Measurements from ENCODE around the gene AURKA. TPM values are rescaled to one million over a fixed set of nuclear protein-coding genes. Genes with fewer than 3 reads are reported as not detected.

The AURKA gene
- total and polyA plus RNA-seq, 8 donors: 0.45 to 27.7 (median 6.9) TPM

DNA sequence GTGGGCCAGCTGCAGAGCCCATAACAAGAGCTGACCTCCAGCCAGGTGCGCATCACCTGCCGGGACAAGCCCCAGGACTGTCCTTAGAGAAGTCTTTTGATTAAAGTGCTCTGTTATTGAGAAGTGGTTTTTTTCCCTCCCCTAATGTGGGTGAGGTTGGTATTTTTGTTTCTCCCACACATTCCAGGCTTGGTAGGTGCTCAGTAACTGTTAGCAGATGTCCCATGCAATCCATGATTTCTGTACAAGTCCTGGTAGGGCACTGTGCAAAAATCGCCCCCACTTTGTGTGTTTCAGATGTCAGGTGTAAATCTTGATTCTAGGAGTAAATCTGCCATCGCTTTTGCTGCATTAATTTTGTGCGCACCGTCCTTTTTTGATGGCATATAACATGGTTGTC lies 28.5 kb downstream of the AURKA start:
- WGBS, 5 donors: 90 to 98% (median 96%) methylated on average over 6 of the region's 6 CpGs
- intact Hi-C loops (cut with DNase I; ENCODE audit: low total_unique reads): no loop called here
- no peak for TF ChIP-seq POLR2A (IDR thresholded peaks at IDR 0.05)
- no peak for TF ChIP-seq EP300 (IDR thresholded peaks at IDR 0.05)
- TF ChIP-seq, protein P1, sequence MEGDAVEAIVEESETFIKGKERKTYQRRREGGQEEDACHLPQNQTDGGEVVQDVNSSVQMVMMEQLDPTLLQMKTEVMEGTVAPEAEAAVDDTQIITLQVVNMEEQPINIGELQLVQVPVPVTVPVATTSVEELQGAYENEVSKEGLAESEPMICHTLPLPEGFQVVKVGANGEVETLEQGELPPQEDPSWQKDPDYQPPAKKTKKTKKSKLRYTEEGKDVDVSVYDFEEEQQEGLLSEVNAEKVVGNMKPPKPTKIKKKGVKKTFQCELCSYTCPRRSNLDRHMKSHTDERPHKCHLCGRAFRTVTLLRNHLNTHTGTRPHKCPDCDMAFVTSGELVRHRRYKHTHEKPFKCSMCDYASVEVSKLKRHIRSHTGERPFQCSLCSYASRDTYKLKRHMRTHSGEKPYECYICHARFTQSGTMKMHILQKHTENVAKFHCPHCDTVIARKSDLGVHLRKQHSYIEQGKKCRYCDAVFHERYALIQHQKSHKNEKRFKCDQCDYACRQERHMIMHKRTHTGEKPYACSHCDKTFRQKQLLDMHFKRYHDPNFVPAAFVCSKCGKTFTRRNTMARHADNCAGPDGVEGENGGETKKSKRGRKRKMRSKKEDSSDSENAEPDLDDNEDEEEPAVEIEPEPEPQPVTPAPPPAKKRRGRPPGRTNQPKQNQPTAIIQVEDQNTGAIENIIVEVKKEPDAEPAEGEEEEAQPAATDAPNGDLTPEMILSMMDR (IDR thresholded peaks at IDR 0.05): no peak
- TF ChIP-seq POLR2AphosphoS5 (IDR thresholded peaks at IDR 0.05): no peak

DNA sequence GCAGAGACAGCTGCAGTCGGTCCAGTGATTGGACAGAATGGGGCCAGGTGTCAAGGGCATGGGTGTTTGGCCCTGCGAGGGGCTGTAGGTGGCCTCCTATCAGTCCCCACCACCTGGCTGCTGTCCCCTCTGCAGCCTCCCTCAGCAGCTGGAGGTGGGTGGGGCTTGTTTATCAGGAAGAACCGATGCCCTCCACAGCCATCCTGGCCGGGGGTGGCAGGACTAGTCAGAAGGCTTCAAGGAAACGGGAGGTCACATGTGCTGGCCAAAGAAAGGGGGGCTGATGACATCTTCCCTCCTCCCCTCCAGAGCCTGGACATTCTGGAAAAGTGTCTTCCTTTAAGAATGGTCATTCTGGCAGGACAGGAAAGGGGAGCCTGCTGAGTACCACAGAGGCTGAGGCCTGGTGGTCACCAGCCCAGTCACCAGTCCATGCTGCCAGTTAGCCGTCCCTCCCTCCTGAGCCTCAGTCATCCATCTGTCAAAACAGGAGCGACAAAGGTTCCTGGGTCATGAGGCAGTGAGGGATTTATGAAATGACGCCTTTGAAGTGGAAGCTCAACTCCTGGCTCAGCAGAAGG lies 29.1 kb downstream of the AURKA start:
- intact Hi-C loops (cut with DNase I; ENCODE audit: low total_unique reads): no loop called here
- peaks cover 24 to 46% (median 39%) of the 10 kb centered on the region in 4 donors for H3K36me3 ChIP-seq
- peaks cover 18 to 45% (median 29%) of the 10 kb centered on the region in 4 donors for H3K4me1 ChIP-seq
- no peak for TF ChIP-seq POLR2AphosphoS5 (IDR thresholded peaks at IDR 0.05)
- TF ChIP-seq EP300 (IDR thresholded peaks at IDR 0.05): no peak
- TF ChIP-seq, protein P1 (IDR thresholded peaks at IDR 0.05): no peak
- no peak for TF ChIP-seq POLR2A (IDR thresholded peaks at IDR 0.05)
- no peak overlapping the region for H3K4me3 ChIP-seq
- no peak overlapping the region for H3K27ac ChIP-seq
- 50 to 60% (median 54%) methylated on average over 7 to 8 of the region's 8 CpGs for WGBS, 5 donors
- DNase-seq: peak in 1 of 2 donors; percentile 49
- no peaks in the 10 kb centered on the region for H3K27me3 ChIP-seq
- no peaks in the 10 kb centered on the region for H3K9me3 ChIP-seq

More for the DNA sequence above, 28.5 kb downstream of the AURKA start:
- Histone ChIP-seq H3K27ac (no peak overlapping the region), H3K9me3 (no peaks in the 10 kb centered on the region), H3K4me3 (no peak overlapping the region), H3K36me3 (peaks cover 24 to 52% (median 44%) of the 10 kb centered on the region in 4 donors), H3K27me3 (no peaks in the 10 kb centered on the region), H3K4me1 (peaks cover 18 to 41% (median 26%) of the 10 kb centered on the region in 4 donors)
- DNase-seq: no peak

DNA sequence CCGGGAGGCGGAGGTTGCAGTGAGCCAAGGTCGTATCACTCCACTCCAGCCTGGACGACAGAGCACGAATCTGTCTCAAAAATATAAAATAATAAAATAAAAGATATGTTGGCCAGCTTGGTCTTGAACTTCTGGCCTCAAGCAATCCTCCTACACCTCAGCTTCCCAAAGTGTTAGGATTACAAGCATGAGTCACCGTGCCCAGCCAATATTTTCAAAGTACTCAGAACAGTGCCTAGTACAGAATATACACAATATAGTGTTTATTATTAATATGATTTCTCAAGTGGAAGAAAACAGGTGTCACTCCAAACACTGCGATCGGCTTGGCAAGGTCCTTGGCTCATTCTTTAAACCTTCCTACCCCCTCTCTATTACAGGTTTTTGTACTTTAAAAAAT lies 30.1 kb downstream of the AURKA start:
- no peak overlapping the region for H3K27ac ChIP-seq
- no peaks in the 10 kb centered on the region for H3K27me3 ChIP-seq
- peaks cover 16 to 36% (median 28%) of the 10 kb centered on the region in 4 donors for H3K36me3 ChIP-seq
- DNase-seq: no peak
- 75 to 95% (median 92%) methylated on average over 8 of the region's 8 CpGs for WGBS, 5 donors
- peaks cover 18 to 45% (median 29%) of the 10 kb centered on the region in 4 donors for H3K4me1 ChIP-seq
- TF ChIP-seq POLR2AphosphoS5 (IDR thresholded peaks at IDR 0.05) (no peak), POLR2A (IDR thresholded peaks at IDR 0.05) (no peak), EP300 (IDR thresholded peaks at IDR 0.05) (no peak)
- TF ChIP-seq, protein P1 (IDR thresholded peaks at IDR 0.05): no peak
- no peak overlapping the region for H3K4me3 ChIP-seq
- H3K9me3 ChIP-seq: no peaks in the 10 kb centered on the region
- intact Hi-C loops (cut with DNase I; ENCODE audit: low total_unique reads): no loop called here

DNA sequence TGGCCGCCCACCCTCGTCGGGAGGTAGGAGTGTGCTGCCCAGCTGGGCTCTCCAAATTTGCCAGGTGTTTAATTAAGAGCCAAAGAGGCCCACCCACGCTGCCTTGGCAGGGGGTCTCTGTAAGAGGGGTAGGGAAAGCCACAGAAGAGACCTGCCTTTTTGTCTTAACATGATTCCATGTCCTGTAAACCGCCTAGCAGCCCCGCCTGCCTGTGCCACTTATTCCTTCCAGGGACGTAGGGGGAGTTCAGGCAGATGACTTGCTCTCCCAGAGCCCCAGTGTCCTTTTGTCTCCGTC lies 31.2 kb downstream of the AURKA start:
- 87 to 90% (median 89%) methylated on average over 8 of the region's 8 CpGs for WGBS, 5 donors
- Histone ChIP-seq H3K9me3 (no peaks in the 10 kb centered on the region), H3K27me3 (no peaks in the 10 kb centered on the region), H3K27ac (peak overlapping the region in 1 of 5 donors; percentile 88), H3K4me1 (peaks cover 18 to 45% (median 29%) of the 10 kb centered on the region in 4 donors), H3K36me3 (peaks cover 7 to 26% (median 18%) of the 10 kb centered on the region in 4 donors), H3K4me3 (no peak overlapping the region)
- TF ChIP-seq EP300 (IDR thresholded peaks at IDR 0.05) (no peak), POLR2A (IDR thresholded peaks at IDR 0.05) (no peak), POLR2AphosphoS5 (IDR thresholded peaks at IDR 0.05) (no peak)
- TF ChIP-seq, protein P1 (IDR thresholded peaks at IDR 0.05): no peak
- no peak for DNase-seq
- intact Hi-C loops (cut with DNase I; ENCODE audit: low total_unique reads): no loop called here
